Mesendoderm (in vitro differentiated cells): ENCODE measurements around the gene MAP3K10.
A peak's percentile ranks its signal among the peaks of the same experiment; 100 is the strongest.

Experiments used
- DNase-seq: peaks from one replicate; pipeline ENCODE4 v3.0.0; 2013
- H2AK5ac ChIP-seq: 2 replicates; pipeline ENCODE4 v1.6.1; 2013; ENCODE audit warnings: low read length, inconsistent platforms
- H2BK120ac ChIP-seq: 2 replicates; pipeline ENCODE4 v1.6.1; 2013; ENCODE audit warnings: low read depth, mild to moderate bottlenecking, low read length, moderate library complexity, mixed read lengths
- H2BK15ac ChIP-seq: replicated peaks from 2 replicates; pipeline ENCODE4 v1.6.1; 2013; ENCODE audit warnings: low read depth, mild to moderate bottlenecking, moderate library complexity
- H2BK5ac ChIP-seq: 2 replicates; pipeline ENCODE4 v1.6.1; 2013; ENCODE audit warnings: low read length, inconsistent platforms
- H3K18ac ChIP-seq: 2 replicates; pipeline ENCODE4 v1.6.1; 2013; ENCODE audit warnings: mild to moderate bottlenecking, low read length, mixed read lengths
- H3K23ac ChIP-seq: one replicate; pipeline ENCODE4 v1.6.1; 2013; ENCODE audit warnings: low read length
- H3K27ac ChIP-seq: 2 replicates; pipeline ENCODE4 v1.5.1; 2013; ENCODE audit warnings: low read depth, mild to moderate bottlenecking, inconsistent platforms, low read length, moderate library complexity
- H3K27me3 ChIP-seq: 2 replicates; pipeline ENCODE4 v1.6.1; 2013; ENCODE audit warnings: low read length, control low read depth, mild to moderate bottlenecking, inconsistent platforms; ENCODE audit not compliant: insufficient read depth, poor library complexity
- H3K36me3 ChIP-seq: 2 replicates; pipeline ENCODE4 v1.6.1; 2013; ENCODE audit warnings: low read length, inconsistent platforms; ENCODE audit not compliant: control insufficient read depth, insufficient read depth
- H3K4ac ChIP-seq: one replicate; pipeline ENCODE4 v1.6.1; 2013; ENCODE audit warnings: low read depth, mild to moderate bottlenecking, low read length, moderate library complexity
- H3K4me1 ChIP-seq: 2 replicates; pipeline ENCODE4 v1.6.1; 2013; ENCODE audit warnings: low read depth, low read length, inconsistent platforms; ENCODE audit not compliant: control insufficient read depth
- H3K4me2 ChIP-seq: 2 replicates; pipeline ENCODE4 v1.6.1; 2013; ENCODE audit warnings: low read length
- H3K4me3 ChIP-seq: 2 replicates; pipeline ENCODE4 v1.5.1; 2013; ENCODE audit warnings: mild to moderate bottlenecking, low read length
- H3K56ac ChIP-seq: one replicate; pipeline ENCODE4 v1.6.1; 2013; ENCODE audit warnings: low read length
- H3K79me1 ChIP-seq: 2 replicates; pipeline ENCODE4 v1.6.1; 2013; ENCODE audit warnings: low read length, inconsistent platforms
- H3K79me2 ChIP-seq: 2 replicates; pipeline ENCODE4 v1.6.1; 2013; ENCODE audit warnings: mild to moderate bottlenecking, low read length; ENCODE audit not compliant: control insufficient read depth, insufficient read depth
- H3K9ac ChIP-seq: 2 replicates; pipeline ENCODE4 v1.6.1; 2013; ENCODE audit warnings: low read length, inconsistent platforms
- H4K5ac ChIP-seq: one replicate; pipeline ENCODE4 v1.6.1; 2013; ENCODE audit warnings: low read length
- H4K8ac ChIP-seq: one replicate; pipeline ENCODE4 v1.6.1; 2013; ENCODE audit warnings: low read depth, mild to moderate bottlenecking, control low read depth, low read length, moderate library complexity
- WGBS: extraction: QIAGEN DNeasy Blood & Tissue Kit; methylation state at CpG from one replicate; pipeline ENCODE4 v1.1.7; 2013; ENCODE audit warnings: low lambda C conversion rate, missing lambda C conversion rate; ENCODE audit not compliant: insufficient coverage; ENCODE audit errors: extremely low coverage; 5-methylcytosine and 5-hydroxymethylcytosine counted together

The MAP3K10 gene

DNA sequence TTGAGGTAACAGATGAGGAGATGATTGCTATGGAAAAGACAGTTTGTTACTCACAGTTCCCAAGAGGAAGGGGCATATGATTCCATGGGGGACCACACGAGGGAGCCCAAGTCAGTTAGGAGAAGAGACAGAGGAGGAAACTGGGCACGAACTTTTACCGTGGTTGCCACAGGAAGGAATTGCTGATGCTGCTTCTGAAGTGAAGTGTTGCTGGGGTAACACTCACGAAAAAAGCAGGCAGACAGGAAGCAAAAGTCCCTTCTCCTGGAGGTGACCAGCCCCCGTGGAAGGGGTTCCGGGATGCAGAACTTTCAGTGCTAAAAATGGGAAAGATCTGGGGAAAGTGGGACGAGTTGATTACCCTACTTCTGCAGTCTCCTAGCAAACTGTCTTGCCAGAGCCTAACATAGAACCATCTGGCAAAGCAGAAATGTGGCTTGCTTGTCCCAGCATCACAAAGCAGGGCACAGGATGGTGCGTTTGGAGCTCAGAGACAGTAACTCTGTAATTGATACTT is 35.4 kb upstream of the MAP3K10 start:
- Histone ChIP-seq H4K8ac (no peak overlapping the region), H3K27ac (no peak overlapping the region), H2BK15ac (no peak overlapping the region), H3K4ac (no peak overlapping the region), H3K18ac (no peak overlapping the region), H2AK5ac (no peak overlapping the region), H3K9ac (no peak overlapping the region), H3K4me2 (no peak overlapping the region), H3K56ac (no peak overlapping the region), H3K4me1 (no peaks in the 10 kb centered on the region), H3K79me2 (no peaks in the 10 kb centered on the region), H3K27me3 (no peaks in the 10 kb centered on the region), H3K36me3 (no peaks in the 10 kb centered on the region), H2BK120ac (no peak overlapping the region), H3K4me3 (no peak overlapping the region), H3K79me1 (no peaks in the 10 kb centered on the region), H2BK5ac (no peak overlapping the region), H4K5ac (no peak overlapping the region), H3K23ac (no peak overlapping the region)
- peak; percentile 32 for DNase-seq
- WGBS = no CpG with 5 or more reads among the region's 8 CpGs

GRCh38 chr19:40157059-40157458 is 34.2 kb upstream of the MAP3K10 start:
- Histone ChIP-seq H3K79me1 (no peaks in the 10 kb centered on the region), H3K4me2 (no peak overlapping the region), H3K79me2 (no peaks in the 10 kb centered on the region), H3K4ac (no peak overlapping the region), H3K27ac (no peak overlapping the region), H2BK120ac (no peak overlapping the region), H3K4me1 (no peaks in the 10 kb centered on the region), H3K4me3 (no peak overlapping the region), H3K9ac (no peak overlapping the region), H3K56ac (no peak overlapping the region), H2BK15ac (no peak overlapping the region), H4K8ac (no peak overlapping the region), H4K5ac (no peak overlapping the region), H2AK5ac (no peak overlapping the region), H3K23ac (no peak overlapping the region), H3K36me3 (no peaks in the 10 kb centered on the region), H3K27me3 (no peaks in the 10 kb centered on the region), H2BK5ac (no peak overlapping the region), H3K18ac (no peak overlapping the region)
- no peak for DNase-seq
- WGBS = no CpG with 5 or more reads among the region's 6 CpGs

DNA sequence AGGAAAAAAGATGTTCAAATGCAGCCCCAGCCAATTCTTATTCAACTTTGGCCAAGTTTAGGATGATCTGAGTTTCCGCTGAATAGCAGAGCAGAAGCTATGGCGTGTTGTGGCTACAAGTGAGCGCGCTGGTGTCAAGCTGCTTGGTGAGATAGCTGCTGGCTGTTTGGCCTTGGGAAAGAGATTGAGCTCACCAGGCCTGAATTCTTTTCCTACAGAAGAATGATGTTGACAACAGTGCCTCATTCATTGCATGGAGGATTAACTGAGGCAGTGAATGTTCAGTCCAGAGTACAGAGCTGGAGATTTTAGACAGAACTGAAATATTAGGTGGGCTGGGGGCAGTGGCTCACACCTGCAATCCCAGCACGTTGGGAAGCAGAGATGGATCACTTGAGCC is 31.5 kb upstream of the MAP3K10 start:
- Histone ChIP-seq H3K79me1 (no peaks in the 10 kb centered on the region), H2AK5ac (no peak overlapping the region), H3K4ac (no peak overlapping the region), H3K23ac (no peak overlapping the region), H3K36me3 (no peaks in the 10 kb centered on the region), H3K27me3 (no peaks in the 10 kb centered on the region), H3K4me1 (no peaks in the 10 kb centered on the region), H3K4me2 (no peak overlapping the region), H3K18ac (no peak overlapping the region), H3K4me3 (no peak overlapping the region), H3K27ac (no peak overlapping the region), H2BK15ac (no peak overlapping the region), H2BK5ac (no peak overlapping the region), H3K56ac (no peak overlapping the region), H2BK120ac (no peak overlapping the region), H3K9ac (no peak overlapping the region), H4K5ac (no peak overlapping the region), H3K79me2 (no peaks in the 10 kb centered on the region), H4K8ac (no peak overlapping the region)
- no CpG with 5 or more reads among the region's 5 CpGs for WGBS
- DNase-seq = no peak

- H3K23ac ChIP-seq = no peak overlapping the region
- no peak overlapping the region for H2AK5ac ChIP-seq
- no peaks in the 10 kb centered on the region for H3K4me1 ChIP-seq
- H3K4me3 ChIP-seq = no peak overlapping the region
- H3K4me2 ChIP-seq = no peak overlapping the region
- H4K5ac ChIP-seq = no peak overlapping the region
- H3K36me3 ChIP-seq = no peaks in the 10 kb centered on the region
- no peak overlapping the region for H3K4ac ChIP-seq
- H3K56ac ChIP-seq = no peak overlapping the region
- no peak overlapping the region for H2BK15ac ChIP-seq
- no peak overlapping the region for H3K9ac ChIP-seq
- H3K27ac ChIP-seq = no peak overlapping the region
- no peaks in the 10 kb centered on the region for H3K27me3 ChIP-seq
- H4K8ac ChIP-seq = no peak overlapping the region
- no CpG with 5 or more reads among the region's 3 CpGs for WGBS
- no peaks in the 10 kb centered on the region for H3K79me2 ChIP-seq
- no peaks in the 10 kb centered on the region for H3K79me1 ChIP-seq
- H2BK120ac ChIP-seq = no peak overlapping the region
- no peak overlapping the region for H2BK5ac ChIP-seq
- no peak overlapping the region for H3K18ac ChIP-seq
- no peak for DNase-seq
These were observed 29.1 kb upstream of the MAP3K10 start for GRCh38 chr19:40162104-40162503.

- Histone ChIP-seq H4K8ac (no peak overlapping the region), H3K56ac (no peak overlapping the region), H3K79me1 (no peaks in the 10 kb centered on the region), H3K4me2 (no peak overlapping the region), H2AK5ac (no peak overlapping the region), H3K4me3 (no peak overlapping the region), H2BK15ac (no peak overlapping the region), H3K36me3 (no peaks in the 10 kb centered on the region), H2BK120ac (no peak overlapping the region), H3K23ac (no peak overlapping the region), H3K9ac (no peak overlapping the region), H2BK5ac (no peak overlapping the region), H3K27ac (no peak overlapping the region), H3K27me3 (no peaks in the 10 kb centered on the region), H3K79me2 (no peaks in the 10 kb centered on the region), H3K18ac (no peak overlapping the region), H3K4me1 (no peaks in the 10 kb centered on the region), H4K5ac (no peak overlapping the region), H3K4ac (no peak overlapping the region)
- no CpG with 5 or more reads among the region's 4 CpGs for WGBS
- no peak for DNase-seq
These were observed 27.6 kb upstream of the MAP3K10 start for GRCh38 chr19:40163541-40164129.

- Histone ChIP-seq H2BK15ac (no peak overlapping the region), H3K23ac (no peak overlapping the region), H2AK5ac (no peak overlapping the region), H3K79me1 (no peaks in the 10 kb centered on the region), H3K4me1 (no peaks in the 10 kb centered on the region), H4K5ac (peak overlapping the region; percentile 1), H3K4me2 (no peak overlapping the region), H2BK120ac (no peak overlapping the region), H3K79me2 (no peaks in the 10 kb centered on the region), H3K27ac (no peak overlapping the region), H3K27me3 (no peaks in the 10 kb centered on the region), H3K56ac (no peak overlapping the region), H2BK5ac (no peak overlapping the region), H3K18ac (no peak overlapping the region), H3K36me3 (no peaks in the 10 kb centered on the region), H3K4ac (no peak overlapping the region), H3K4me3 (no peak overlapping the region), H3K9ac (no peak overlapping the region), H4K8ac (no peak overlapping the region)
- peak; percentile 76 for DNase-seq
- no CpG with 5 or more reads among the region's 10 CpGs for WGBS
These were observed 25.8 kb upstream of the MAP3K10 start for GRCh38 chr19:40165362-40165937.
